Stimulated activated CD4-positive, alpha-beta T cell treated with anti-CD3 and anti-CD28 coated beads, Interleukin-2, amount 100 ng/mL, for 24 hours (primary cell): ENCODE measurements around the gene NR3C2.

Source experiments
- DNase-seq, 2 donors: peaks; one replicate each; pipeline ENCODE4 v3.0.0-alpha.2; 2020

The NR3C2 gene

DNA sequence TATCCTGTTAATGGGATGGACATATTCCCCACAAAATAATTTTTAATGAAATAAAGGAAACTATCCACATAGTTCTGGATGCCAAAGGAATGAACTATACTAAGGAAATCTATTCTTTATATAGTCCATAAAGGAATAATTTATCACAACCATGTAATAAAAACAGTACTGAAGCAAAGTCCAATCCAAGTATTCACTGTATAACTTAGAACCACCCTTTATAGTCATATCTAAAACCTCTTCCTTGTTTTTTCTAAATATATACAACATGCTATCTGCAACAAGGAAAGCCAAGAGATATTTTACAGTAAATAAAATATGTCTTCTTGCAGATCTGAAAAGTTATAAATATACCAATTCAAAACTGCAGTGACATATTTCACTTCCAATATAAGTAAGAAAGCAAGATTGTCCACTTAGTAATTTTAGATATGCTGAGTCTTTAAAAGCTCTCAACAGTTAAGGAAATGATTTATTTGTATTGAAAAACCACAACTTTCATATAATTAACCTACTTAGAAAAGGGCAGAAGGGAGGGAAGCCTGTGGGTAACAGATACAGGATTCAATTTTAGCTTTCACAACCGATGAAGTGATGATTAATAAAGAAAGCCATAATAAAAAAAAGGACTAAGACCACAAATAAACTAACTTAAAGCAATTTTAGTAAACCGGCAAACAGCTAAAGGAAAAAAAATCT is 8.0 kb downstream of the NR3C2 start:
- no peak for DNase-seq

DNA sequence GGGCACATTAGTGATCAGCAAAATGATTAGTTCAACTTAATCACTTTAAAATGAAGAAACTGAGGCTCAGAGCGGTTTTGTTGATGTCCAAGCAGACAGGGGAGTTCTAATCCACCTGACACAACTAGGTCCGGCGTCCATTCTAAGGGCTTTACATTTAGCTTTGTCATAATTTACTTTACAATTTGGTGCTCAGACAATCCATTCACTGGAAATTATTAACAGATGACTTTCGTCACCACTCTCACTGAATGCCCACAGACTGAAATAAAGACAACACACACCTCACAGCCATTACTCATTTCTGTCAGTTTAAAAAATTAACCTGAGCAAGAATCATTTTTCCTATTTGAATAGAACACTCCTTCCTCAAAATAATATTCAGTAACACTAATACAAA is 10.8 kb downstream of the NR3C2 start:
- no peak for DNase-seq

DNA sequence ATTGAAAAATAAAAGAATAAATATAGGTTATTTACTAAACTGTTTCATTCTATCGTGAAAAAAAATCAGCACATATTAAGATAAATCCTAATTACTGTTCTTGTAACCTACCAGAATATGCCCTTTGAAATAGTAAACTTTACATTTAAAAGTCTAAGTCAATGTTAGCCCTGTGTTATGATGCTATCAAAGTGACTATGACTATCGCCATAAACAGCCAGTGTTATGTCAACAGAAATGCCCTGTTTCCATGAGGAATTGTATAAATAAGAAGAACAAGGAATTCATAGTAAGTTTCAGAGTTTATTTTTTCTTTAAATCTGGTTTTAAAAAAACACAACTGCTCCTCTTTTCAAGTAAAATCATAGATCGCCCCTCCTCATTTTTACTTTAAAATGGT is 11.4 kb downstream of the NR3C2 start:
- no peak for DNase-seq

DNA sequence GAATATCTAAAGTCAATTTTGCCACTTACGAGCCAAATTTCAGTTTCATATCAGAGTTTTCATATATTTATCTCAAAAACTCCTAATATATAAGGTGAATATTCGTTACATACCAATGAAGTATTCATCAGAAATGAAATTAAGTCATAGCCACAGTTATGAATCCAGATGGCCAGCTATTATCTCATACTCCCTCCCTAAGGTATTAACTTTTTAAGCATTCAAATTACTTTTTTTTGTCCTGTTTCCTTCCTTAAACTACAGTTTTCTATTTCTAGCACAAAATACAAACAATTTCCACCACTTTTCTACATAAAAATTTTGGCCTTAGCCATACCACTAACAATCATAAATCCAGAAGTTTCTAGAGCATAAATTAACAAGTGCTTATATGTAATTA is 13.0 kb downstream of the NR3C2 start:
- no peak for DNase-seq

GRCh38 chr4:148426643-148427042 is 15.6 kb downstream of the NR3C2 start:
- DNase-seq = no peak

- no peak for DNase-seq
These were observed 16.7 kb downstream of the NR3C2 start for GRCh38 chr4:148425327-148426110.

DNA sequence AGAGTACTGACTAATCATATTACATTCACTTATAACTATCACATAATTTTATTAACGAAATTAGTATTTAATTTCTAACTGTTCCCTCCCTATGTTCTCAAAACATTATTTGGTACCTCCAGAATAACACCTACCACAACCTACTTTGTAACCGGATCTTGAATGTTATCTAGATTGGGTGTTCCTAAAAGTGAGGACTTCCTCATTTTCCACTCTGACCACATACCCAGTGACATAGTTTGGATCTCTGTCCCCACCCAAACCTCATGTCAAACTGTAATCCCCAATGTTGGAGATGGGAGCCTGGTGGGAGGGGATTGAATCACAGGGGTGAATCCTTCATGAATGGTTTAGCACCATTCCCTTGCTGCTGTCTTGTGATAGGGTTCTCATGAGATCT is 21.8 kb downstream of the NR3C2 start:
- DNase-seq = no peak

DNA sequence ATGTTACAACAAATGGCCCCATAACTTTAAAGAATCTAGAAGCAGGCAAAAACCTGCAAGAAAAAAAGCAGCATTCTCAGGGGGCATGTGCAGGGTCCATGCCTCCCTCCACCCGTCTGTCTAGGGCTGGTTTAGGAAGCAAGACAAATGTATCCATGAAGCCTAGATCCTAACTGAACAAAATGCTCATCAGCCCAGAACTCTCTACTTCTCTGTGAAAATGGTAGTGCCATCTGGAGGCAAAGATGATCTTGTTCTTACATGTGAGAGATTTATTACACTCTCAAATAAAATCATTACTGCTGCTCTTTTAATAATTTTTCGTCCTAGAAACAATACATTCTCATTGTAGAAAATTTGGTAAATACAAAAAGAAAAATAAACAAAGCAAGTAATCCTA is 26.7 kb downstream of the NR3C2 start:
- DNase-seq = no peak

DNA sequence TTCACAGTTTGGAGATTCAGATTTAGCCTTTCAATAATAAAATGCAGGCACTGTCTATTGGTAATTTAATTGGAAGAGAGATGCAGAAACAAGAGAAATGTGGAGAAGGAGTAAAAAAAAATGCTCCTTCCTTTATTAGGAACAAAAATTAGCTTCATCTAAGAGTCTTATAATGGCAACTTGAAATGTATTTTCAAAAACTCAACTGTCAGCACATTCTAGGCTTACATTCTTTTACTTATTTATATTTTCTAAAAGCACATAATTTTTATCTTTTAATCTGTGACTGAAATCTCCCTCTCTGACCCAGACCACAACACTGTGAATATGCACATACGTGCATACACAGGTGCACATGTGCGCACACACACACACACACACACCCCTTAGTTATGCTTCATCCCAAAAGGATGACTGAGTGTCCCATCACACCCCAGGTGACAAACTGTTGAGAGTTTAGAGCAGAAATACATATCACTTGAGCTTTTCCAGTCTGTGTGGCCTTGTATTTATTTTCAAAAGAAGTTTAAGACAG is 29.7 kb downstream of the NR3C2 start:
- no peak for DNase-seq

GRCh38 chr4:148405161-148405893 is 36.9 kb downstream of the NR3C2 start:
- no peak for DNase-seq

DNA sequence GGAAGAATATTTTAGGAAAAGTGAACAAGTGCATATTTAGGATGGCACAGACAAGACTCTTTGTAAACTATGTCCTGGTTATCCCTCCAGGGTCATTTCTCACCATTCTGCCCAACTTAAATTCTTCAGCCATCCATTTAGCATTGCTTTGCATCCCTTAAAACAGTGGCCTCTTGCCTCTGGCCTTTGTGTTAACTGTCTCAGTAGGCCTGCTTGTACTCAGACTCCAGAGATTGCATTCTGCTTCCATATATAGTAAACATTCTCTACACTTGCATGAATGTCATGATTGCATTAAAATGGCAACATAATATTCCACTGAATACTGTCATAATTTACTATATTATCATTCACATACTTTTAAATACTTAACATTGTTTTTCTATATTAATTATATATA is 43.2 kb downstream of the NR3C2 start:
- DNase-seq = no peak

GRCh38 chr4:148397771-148398170 is 44.4 kb downstream of the NR3C2 start:
- no peak for DNase-seq

- no peak for DNase-seq
These were observed 45.1 kb downstream of the NR3C2 start for GRCh38 chr4:148396986-148397673.

- no peak for DNase-seq
These were observed 46.4 kb downstream of the NR3C2 start for GRCh38 chr4:148395771-148396170.

DNA sequence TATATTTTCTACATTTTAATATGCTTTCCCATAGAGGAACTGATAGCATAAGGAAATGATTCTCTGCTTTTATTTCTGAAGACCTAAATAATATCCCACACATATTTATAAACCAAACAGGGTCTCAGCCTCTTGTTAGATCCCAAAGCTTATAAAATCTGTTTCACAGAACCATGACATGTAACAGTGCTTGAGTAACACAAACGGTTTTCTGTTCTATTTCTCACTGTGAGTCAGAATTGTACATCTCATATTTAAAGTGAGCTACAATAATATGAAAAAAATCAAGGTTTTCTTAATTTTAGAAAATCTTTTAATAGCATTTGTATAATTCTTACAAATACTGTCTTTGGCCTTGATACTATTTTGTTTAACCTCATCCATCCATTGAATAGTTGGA is 51.2 kb downstream of the NR3C2 start:
- DNase-seq = no peak

GRCh38 chr4:148390311-148390710 is 51.9 kb downstream of the NR3C2 start:
- DNase-seq = no peak

DNA sequence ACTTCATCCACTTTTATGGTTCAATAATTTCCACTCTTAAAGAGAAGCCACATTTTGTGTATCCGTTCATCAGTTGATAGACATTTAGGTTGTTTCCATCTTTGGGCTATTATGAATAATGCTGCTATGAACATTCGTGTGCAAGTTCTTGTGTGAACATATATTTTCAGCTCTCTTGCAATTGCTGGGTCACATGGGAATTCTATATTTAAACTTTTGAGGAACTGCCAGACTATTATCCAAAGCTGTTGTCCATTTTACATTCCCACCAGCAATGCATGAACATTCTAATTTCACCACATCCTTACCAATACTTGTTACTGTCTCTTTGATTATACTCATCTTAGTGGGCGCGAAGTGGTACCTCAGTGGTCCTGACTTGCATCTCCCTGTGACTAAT is 61.9 kb downstream of the NR3C2 start:
- no peak for DNase-seq

DNA sequence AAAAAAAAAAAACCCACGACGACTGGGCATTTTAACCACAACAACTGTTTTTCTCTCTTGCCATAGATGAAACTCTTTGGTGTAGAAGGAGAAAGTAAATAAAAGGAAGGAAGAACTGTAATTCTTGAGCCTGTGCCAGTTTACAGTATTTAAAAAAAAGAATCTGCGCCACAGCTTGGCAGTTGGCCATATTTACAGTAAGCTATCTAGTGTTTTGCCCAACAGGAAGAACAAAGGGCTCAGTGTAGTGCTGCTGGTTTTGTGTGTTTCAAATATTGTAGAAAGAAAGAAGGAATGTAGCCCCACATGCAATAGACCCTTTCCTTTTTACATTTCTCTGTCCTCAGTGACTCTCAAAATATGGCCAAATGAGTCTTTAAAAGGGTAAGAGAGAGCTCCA is 66.1 kb downstream of the NR3C2 start:
- no peak for DNase-seq

DNA sequence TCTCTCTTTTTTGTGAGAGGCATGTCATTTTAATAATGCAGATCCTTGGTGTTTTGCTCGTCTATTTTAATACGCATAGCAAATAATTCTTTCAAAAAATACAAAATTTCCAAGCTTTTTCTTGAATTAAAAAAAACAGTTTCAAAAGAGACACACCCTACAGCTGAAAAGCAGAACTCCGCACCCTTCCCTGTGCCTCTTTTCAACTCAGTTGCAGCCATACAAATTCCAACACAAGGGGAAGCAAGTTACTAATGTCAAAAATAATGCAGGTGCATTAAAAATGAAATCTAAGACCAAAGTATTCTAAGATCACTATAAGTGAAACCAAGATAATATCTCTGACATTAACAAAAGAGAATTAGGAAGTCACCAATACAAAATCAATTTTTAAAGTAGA is 66.6 kb downstream of the NR3C2 start:
- DNase-seq = no peak

DNA sequence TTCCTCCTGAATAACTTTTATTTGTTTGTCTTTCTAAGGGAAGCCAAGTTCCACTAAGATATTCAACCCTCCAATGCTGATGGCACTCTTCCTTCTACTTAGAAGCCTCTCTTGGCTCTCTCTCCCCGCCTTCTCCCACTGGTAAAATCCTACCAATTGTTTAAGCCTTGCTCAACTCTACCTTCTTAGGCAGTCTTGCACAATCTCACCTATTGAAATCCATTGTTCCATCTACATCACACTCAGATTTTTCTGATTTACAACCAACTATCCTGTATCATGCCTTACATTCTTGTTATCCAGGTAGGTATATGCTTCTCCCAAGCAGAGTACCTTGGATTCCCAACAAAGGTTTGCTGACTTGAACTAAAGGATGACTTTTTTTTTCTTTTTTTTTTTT is 69.1 kb downstream of the NR3C2 start:
- DNase-seq = no peak

DNA sequence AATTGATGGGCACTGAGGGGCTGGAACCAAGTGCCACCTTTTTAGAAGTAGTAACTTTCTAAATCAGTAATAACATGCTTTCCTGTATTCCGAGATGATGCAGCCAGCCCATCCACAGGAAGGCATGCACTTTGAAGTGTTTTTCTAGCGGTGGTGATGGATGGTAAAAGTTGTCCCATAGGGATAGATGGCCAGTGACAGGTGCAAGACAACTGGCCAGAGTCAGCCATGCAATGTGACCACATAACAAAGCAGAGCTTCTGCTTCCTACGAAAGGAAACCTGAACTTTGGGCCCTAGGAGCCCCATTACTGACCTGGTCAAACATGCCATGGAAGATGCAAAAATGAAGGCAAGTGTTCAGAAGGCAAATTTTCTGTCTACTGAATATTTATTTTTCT is 72.3 kb downstream of the NR3C2 start:
- no peak for DNase-seq

GRCh38 chr4:148367756-148368155 is 74.5 kb downstream of the NR3C2 start:
- DNase-seq = no peak

- DNase-seq = no peak
These were observed 76.0 kb downstream of the NR3C2 start for GRCh38 chr4:148366251-148366650.
